ENCODE measurements around the gene HMCN2. TPM values are rescaled to one million over a fixed set of nuclear protein-coding genes. Genes with fewer than 3 reads are reported as not detected.
A peak's percentile ranks its signal among the peaks of the same experiment; 100 is the strongest.

The HMCN2 gene
- total RNA-seq, 2 experiments from 2014 or later: not detected

DNA sequence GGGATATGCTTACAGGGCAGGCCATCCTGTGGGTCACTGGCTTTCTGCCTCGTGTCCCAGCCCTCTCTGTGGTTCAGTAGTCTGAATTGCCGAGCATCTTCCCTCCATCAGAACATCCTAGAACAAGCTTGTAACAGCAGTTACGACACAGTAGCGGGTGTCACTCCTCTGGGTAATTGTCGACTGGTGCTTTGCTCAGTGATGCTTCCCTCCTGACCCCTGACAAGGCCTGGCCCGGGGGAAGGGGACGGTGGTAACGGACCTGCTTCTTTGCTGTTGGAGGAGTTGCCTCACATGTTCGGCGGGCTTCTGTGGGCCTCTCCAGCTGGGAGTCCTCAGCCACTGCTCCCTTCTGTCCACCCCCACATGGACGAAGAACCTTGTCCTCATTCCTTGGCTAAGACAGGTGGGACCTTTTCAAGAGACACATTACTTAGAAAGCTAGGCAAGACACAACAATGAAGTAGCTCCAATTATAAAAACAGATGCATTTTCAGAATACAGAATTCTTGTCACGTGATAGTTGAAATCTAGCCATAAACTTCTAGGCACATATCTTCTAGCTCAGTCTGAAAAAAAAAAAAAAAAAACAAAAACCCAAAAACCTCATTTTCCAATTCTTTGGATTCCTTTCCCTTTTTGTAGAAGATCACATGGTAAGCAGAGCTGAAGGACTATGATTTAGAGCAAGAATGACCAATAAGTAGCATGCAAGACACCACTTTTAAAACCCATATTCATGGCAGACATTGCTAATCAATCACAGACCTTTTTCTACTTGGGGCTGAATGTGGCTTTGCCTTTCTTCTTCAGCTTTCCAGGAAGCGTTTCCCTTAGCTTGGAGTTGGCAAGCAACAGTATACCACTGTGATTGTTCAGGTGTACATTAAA, 25.0 kb downstream of the HMCN2 start:
- ChIA-PET POLR2A (no interaction called here), CTCF (no interaction called here)
- H3K27ac Mint-ChIP-seq: no peak overlapping the region
- DNase-seq: no peak
- peaks cover 7% of the 10 kb centered on the region for H3K27me3 Mint-ChIP-seq
- no peaks in the 10 kb centered on the region for H3K36me3 Mint-ChIP-seq (ENCODE audit: low read depth)
- H3K4me3 Mint-ChIP-seq: no peak overlapping the region
- no peaks in the 10 kb centered on the region for H3K4me1 Mint-ChIP-seq
- no peaks in the 10 kb centered on the region for H3K9me3 Mint-ChIP-seq

DNA sequence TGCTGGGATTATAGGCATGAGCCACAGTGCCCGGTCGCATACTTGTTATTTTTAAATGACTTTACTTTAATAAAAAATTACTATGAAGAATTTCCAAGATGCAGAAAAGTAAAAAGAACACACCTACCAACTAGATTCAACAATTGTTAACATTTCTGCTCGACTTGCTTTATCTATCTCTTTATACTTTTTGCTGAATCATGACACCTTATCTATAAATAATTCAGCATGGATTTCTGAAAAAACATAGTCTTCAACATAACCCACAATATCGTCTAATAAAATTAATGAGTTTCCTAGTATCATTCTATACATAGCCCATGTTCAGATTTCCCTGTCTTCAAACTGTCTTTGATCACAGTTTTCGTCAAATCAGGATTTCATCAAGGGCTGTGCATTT, 25.9 kb downstream of the HMCN2 start:
- CTCF ChIA-PET: no interaction called here
- Mint-ChIP-seq H3K27ac (no peak overlapping the region), H3K27me3 (peaks cover 7% of the 10 kb centered on the region)

DNA sequence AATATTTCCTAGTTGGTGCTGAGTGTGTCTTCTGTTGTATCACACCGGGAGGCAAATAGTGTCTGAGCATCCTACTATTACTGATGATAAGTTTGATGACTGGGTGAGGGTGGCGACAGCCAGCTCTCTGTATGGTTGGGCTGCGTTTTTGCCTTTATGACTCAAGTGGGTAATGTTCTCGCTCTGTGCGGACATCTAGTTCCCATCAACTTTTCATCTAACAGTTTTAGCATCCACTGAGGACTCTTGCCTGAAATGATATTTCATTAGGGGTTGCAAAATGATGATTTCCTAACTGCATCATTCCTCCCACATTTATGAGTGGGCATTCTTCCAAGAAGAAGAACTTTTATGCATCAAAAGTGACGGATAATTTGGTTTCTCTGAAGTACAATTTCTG, 26.5 kb downstream of the HMCN2 start:
- Mint-ChIP-seq H3K27ac (no peak overlapping the region), H3K4me3 (no peak overlapping the region), H3K27me3 (peaks cover 9% of the 10 kb centered on the region), H3K4me1 (no peaks in the 10 kb centered on the region), H3K9me3 (no peaks in the 10 kb centered on the region), H3K36me3 (ENCODE audit: low read depth) (no peaks in the 10 kb centered on the region)
- DNase-seq: no peak
- ChIA-PET CTCF (no interaction called here), POLR2A (no interaction called here)

More for the DNA sequence above, 25.9 kb downstream of the HMCN2 start:
- no peaks in the 10 kb centered on the region for H3K9me3 Mint-ChIP-seq
- no peaks in the 10 kb centered on the region for H3K36me3 Mint-ChIP-seq (ENCODE audit: low read depth)
- no peak overlapping the region for H3K4me3 Mint-ChIP-seq
- no peaks in the 10 kb centered on the region for H3K4me1 Mint-ChIP-seq
- no peak for DNase-seq
- POLR2A ChIA-PET: no interaction called here

DNA sequence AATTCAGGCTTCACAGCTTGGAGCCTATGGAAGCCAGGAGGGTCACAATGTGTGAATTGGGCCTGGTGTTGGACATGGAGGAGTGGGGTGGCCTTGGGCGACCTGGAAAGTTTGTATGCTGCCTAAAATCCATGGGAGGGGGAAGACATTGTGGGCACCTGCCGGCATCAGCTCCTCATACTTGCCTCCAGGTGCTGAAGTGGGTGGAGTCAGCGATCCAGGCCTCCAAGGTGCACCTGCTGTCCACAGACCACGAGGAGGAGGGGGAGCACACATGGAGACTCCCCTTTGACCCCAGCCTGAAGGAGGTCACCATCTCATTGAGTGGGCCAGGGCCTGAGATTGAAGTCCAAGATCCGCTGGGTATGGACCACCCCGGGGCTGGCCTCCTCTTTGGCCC, 29.1 kb downstream of the HMCN2 start:
- Mint-ChIP-seq H3K27ac (no peak overlapping the region), H3K4me3 (no peak overlapping the region), H3K4me1 (no peaks in the 10 kb centered on the region), H3K36me3 (ENCODE audit: low read depth) (no peaks in the 10 kb centered on the region), H3K9me3 (no peaks in the 10 kb centered on the region), H3K27me3 (peaks cover 9% of the 10 kb centered on the region)
- no peak for DNase-seq
- ChIA-PET CTCF (no interaction called here), POLR2A (no interaction called here)

DNA sequence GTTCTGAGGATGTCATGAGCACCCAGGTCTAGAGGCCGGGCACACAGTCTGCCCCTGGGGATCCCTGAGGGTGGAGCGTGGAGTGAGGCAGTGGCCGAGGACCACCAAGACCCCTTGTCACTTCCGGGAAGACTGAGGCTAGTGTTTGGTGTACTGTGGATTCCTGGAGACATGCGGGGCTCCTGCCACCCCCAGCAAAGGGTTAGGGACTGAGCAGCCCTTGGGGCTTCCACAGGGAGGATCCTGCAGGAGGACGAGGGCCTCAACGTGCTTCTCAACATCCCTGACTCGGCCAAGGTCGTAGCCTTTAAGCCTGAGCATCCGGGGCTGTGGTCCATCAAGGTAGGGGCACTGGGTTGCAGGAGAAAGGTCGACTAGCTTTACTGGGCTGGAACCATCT, 29.9 kb downstream of the HMCN2 start:
- Mint-ChIP-seq H3K27me3 (peaks cover 9% of the 10 kb centered on the region), H3K4me1 (no peaks in the 10 kb centered on the region), H3K4me3 (no peak overlapping the region), H3K36me3 (ENCODE audit: low read depth) (no peaks in the 10 kb centered on the region), H3K27ac (no peak overlapping the region), H3K9me3 (no peaks in the 10 kb centered on the region)
- CTCF ChIA-PET: no interaction called here
- no peak for DNase-seq
- POLR2A ChIA-PET: no interaction called here

DNA sequence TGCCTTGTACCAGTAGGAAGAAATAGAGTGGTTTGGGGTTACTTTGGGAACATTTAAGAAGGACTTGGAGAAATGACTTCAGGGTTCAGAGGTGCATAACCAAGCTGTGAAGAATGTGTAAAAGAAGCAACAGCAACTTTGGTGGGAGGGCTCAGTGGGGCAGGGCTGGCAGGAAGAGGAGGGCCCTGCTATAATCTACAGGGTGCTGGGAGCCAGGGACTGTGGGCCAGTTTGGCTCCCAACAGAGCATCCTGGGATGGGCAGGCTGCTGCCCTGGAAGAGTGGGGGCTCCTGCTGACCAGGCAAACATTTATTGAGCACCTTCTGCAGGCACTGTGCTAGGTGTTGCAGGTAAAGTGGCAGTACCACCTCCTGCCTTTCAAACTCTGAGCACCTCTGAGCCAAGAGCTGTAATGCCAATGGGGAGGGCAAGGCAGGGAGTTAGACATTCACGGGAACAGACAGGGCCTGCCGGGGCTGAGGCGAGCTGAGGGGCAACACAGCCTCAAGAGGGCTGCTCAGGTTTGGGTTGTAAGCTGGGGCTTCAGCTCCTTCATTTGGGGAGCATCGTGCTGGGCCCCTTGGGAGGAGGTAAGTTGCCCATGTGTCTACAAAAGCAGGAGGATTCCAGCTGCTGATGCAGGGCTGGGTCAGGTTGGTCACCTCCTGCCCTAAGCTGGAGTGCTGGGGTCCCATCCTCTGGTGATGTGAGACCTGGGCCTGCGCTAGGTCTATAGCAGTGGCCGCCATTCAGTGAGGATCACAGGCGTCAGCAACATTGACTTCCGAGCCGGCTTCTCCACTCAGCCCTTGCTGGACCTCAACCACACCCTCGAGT, 30.6 kb downstream of the HMCN2 start:
- ChIA-PET POLR2A (no interaction called here), CTCF (no interaction called here)
- Mint-ChIP-seq H3K36me3 (ENCODE audit: low read depth) (no peaks in the 10 kb centered on the region), H3K4me3 (no peak overlapping the region), H3K27me3 (peaks cover 7% of the 10 kb centered on the region), H3K4me1 (no peaks in the 10 kb centered on the region), H3K9me3 (no peaks in the 10 kb centered on the region), H3K27ac (no peak overlapping the region)
- DNase-seq: no peak

DNA sequence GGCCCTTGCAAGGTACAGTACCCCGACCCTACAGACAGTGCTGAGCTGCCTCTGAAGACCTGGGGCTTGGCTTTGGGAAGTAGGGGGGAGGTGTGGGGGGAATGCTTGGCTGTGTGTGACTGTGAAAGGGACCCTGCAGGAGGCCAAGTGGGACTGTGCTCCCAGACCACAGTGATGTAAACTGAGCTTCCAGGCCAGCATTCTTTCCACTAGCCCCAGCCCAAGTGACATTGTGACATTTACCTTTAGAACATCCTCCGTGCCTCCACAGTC, 31.2 kb downstream of the HMCN2 start:
- POLR2A ChIA-PET: no interaction called here

DNA sequence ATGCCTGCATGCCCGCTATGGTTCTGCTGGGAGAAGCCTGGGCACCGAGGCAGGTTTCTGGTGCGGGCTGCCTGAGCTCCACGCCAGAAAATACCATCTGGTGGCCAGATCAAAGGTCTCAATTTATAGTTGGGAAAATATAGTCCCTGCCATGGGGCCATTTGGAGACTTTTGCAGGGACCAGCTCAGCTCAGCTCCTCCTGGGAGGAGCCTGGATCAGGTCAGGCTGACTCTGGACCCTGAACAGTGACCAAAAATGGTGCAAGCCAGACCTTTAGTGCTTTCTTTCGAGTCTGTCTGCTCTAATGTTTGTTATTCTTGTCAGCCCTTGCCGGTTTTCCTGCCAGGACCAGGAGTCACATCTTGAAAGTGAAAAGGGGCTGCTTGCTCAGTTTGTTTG, 31.8 kb downstream of the HMCN2 start:
- DNase-seq: no peak
- Mint-ChIP-seq H3K4me3 (no peak overlapping the region), H3K9me3 (no peaks in the 10 kb centered on the region), H3K4me1 (no peaks in the 10 kb centered on the region), H3K27ac (no peak overlapping the region), H3K27me3 (peaks cover 7% of the 10 kb centered on the region), H3K36me3 (ENCODE audit: low read depth) (no peaks in the 10 kb centered on the region)
- CTCF ChIA-PET: no interaction called here
- POLR2A ChIA-PET: no interaction called here

More for the DNA sequence above, 31.2 kb downstream of the HMCN2 start:
- no peaks in the 10 kb centered on the region for H3K9me3 Mint-ChIP-seq
- no peaks in the 10 kb centered on the region for H3K36me3 Mint-ChIP-seq (ENCODE audit: low read depth)
- CTCF ChIA-PET: no interaction called here
- H3K4me1 Mint-ChIP-seq: no peaks in the 10 kb centered on the region
- H3K4me3 Mint-ChIP-seq: no peak overlapping the region
- DNase-seq: no peak
- no peak overlapping the region for H3K27ac Mint-ChIP-seq
- H3K27me3 Mint-ChIP-seq: peaks cover 7% of the 10 kb centered on the region

DNA sequence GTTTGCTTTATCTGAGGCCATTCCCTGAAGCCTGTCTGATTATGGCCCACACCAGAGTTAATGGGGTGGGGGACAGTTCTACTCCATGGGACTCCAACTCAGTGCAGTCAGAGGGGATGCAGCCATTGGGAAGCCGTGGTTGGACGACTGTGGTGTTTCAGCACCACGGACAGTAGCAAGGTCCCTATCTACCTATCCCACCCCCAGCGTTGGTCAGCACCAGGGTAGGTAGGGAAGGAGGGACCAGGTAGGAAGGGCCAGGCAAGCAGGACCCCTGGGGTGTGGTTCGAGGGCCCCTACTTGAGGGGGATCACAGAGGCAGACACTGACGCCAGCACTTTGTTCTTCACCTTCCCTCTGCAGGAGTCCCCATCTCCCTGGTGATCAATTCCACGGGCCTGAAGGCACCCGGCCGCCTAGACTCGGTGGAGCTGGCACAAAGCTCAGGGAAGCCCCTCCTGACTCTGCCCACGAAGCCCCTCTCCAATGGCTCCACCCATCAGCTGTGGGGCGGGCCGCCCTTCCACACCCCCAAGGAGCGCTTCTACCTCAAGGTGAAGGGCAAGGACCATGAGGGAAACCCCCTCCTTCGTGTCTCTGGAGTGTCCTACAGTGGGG, 33.2 kb downstream of the HMCN2 start:
- H3K9me3 Mint-ChIP-seq: no peaks in the 10 kb centered on the region
- CTCF ChIA-PET: no interaction called here
- no peak overlapping the region for H3K4me3 Mint-ChIP-seq
- DNase-seq: peak; percentile 11
- no peaks in the 10 kb centered on the region for H3K4me1 Mint-ChIP-seq
- H3K27me3 Mint-ChIP-seq: peaks cover 2% of the 10 kb centered on the region
- no peaks in the 10 kb centered on the region for H3K36me3 Mint-ChIP-seq (ENCODE audit: low read depth)
- POLR2A ChIA-PET: no interaction called here
- no peak overlapping the region for H3K27ac Mint-ChIP-seq

DNA sequence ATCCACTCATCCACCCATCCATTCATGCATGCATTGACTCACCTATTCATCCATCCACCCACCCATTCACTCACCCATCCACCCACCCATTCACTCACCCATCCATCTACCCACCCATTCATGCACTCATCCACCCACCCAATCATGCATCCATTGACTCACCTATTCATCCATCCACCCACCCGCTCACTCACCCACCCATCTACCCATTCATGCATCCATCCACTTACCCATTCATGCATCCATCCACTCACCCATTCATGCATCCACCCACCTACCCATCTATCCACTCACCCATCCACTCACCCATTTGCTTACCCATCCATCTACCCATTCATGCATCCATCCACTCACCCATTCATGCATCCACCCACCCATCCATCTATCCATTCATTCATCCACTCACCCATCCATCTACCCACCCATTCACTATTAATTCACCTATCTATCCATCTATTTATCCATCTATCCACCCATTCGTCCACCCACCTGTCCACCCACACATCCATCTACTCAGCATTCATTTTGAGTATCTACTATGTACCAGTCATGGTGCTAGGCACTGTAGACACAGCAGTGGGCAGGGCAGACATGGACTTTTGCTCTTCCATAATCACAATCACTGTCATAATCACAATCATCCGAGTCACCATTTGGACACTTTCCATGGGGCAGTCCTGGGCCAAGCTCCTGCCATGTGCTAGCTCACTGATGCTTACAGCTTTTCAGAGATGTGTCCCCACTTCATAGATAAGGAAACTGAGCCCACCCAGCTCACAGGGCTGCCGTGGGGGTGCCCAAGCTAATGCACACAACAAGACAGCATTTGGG, 34.4 kb downstream of the HMCN2 start:
- peaks cover 2% of the 10 kb centered on the region for H3K27me3 Mint-ChIP-seq
- ChIA-PET POLR2A (no interaction called here), CTCF (interaction anchor here (0.6 to 0.8 kb wide), 2 partner anchors 13 to 126 kb away, joined by 3 to 5 read pairs; no protein-coding TSS in a partner anchor)
- no peaks in the 10 kb centered on the region for H3K4me1 Mint-ChIP-seq
- no peaks in the 10 kb centered on the region for H3K9me3 Mint-ChIP-seq
- H3K4me3 Mint-ChIP-seq: no peak overlapping the region
- no peaks in the 10 kb centered on the region for H3K36me3 Mint-ChIP-seq (ENCODE audit: low read depth)
- no peak for DNase-seq
- no peak overlapping the region for H3K27ac Mint-ChIP-seq

DNA sequence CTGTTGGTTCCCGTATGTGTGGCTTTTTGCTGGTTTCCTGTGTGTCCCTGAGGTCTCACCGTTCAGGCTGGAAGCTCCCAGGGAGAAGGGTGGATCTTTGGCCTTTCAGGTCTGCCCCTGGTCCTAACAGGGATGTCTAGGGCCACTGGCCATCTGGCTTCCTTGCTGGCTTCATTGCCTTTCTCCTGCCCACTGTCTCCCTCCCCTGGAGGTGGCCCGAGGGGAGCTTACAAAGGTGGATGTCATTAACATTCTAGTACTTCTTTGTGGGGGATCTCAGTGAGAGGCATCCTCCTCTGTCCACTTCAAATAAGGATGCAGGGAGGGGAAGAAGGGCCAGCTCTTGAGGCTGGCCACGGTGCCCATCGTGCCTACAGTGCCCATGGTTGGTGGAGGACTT, 35.2 kb downstream of the HMCN2 start:
- no peak overlapping the region for H3K27ac Mint-ChIP-seq
- no peak for DNase-seq
- ChIA-PET CTCF (interaction anchor here (0.6 to 0.8 kb wide), 2 partner anchors 13 to 126 kb away, joined by 3 to 5 read pairs; no protein-coding TSS in a partner anchor), POLR2A (no interaction called here)
- peaks cover 2% of the 10 kb centered on the region for H3K27me3 Mint-ChIP-seq
- H3K9me3 Mint-ChIP-seq: no peaks in the 10 kb centered on the region
- no peaks in the 10 kb centered on the region for H3K36me3 Mint-ChIP-seq (ENCODE audit: low read depth)
- H3K4me3 Mint-ChIP-seq: no peak overlapping the region
- no peaks in the 10 kb centered on the region for H3K4me1 Mint-ChIP-seq

DNA sequence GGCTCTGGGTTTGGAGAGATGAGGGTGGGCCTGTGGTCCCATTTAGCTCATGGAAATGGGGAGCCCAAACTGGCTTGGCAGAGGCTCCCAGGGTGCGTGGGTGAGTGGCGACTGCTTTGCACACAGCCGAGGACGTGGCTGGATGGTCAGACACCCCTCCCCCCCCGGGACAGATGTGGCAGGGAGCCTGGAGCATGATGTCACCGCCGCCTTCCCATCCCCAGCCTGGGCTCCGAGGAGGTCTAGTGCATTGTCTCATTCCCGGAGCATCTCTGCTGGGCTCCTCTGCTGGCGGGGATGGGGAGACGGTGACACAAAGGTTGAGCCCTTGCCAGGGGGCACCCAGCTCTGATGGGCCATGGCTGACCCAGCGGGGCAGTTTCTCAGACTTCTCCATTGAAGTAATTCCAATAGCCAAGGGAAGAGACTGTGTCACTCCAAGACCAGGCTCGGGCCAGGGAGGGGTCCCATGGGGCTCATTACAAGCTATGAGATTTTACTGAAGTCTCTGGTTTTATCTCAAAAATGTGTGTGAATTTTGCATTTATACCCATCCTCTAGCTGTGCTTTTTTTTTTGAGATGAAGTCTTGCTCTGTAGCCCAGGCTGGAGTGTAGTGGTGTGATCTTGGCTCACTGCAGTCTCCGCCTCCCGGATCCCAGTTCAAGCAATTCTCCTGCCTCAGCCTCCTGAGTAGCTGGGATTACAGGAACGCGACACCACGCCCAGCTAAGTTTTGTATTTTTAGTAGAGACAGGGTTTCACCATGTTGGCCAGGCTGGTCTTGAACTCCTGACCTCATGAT, 36.1 kb downstream of the HMCN2 start:
- no peaks in the 10 kb centered on the region for H3K36me3 Mint-ChIP-seq (ENCODE audit: low read depth)
- H3K27ac Mint-ChIP-seq: no peak overlapping the region
- ChIA-PET POLR2A (no interaction called here), CTCF (interaction anchor here (0.9 kb wide), 1 partner anchor 25 kb away, joined by 6 read pairs; no protein-coding TSS in a partner anchor)
- peaks cover 2% of the 10 kb centered on the region for H3K27me3 Mint-ChIP-seq
- DNase-seq: no peak
- H3K9me3 Mint-ChIP-seq: no peaks in the 10 kb centered on the region
- H3K4me1 Mint-ChIP-seq: no peaks in the 10 kb centered on the region
- no peak overlapping the region for H3K4me3 Mint-ChIP-seq

Data from activated CD4-positive, alpha-beta T cell treated with anti-CD3 and anti-CD28 coated beads, Interleukin-2, amount 10 ng/mL, durations not matched to agents 7 days and 5 days (primary cell).